NB4 (cell line): Measurements from ENCODE around the gene AP1S3.

Experiments used
- DNase-seq: peaks from one replicate; pipeline ENCODE4 v3.0.0; 2010; ENCODE audit warnings: low read depth
- H3K4me3 ChIP-seq: one replicate; pipeline ENCODE4 v1.5.1; 2011; ENCODE audit warnings: mild to moderate bottlenecking, low read depth, low read length, moderate library complexity
- MYC ChIP-seq: IDR thresholded peaks from 2 replicates; pipeline ENCODE4 v1.6.1; 2011; ENCODE audit warnings: low read depth, low read length
- POLR2A ChIP-seq: IDR thresholded peaks from 2 replicates; pipeline ENCODE4 v1.6.1; 2011; ENCODE audit warnings: mild to moderate bottlenecking; ENCODE audit not compliant: insufficient read length; ENCODE audit errors: extremely low read depth
- TF ChIP-seq, protein P1 (sequence below): IDR thresholded peaks from one replicate; pipeline ENCODE4 v1.5.1; 2012; ENCODE audit warnings: low read depth, low read length
- TF ChIP-seq, protein P2 (sequence below): IDR thresholded peaks from 2 replicates; pipeline ENCODE4 v1.6.1; 2011; ENCODE audit warnings: low read depth, low read length

AP1S3 gene

DNA sequence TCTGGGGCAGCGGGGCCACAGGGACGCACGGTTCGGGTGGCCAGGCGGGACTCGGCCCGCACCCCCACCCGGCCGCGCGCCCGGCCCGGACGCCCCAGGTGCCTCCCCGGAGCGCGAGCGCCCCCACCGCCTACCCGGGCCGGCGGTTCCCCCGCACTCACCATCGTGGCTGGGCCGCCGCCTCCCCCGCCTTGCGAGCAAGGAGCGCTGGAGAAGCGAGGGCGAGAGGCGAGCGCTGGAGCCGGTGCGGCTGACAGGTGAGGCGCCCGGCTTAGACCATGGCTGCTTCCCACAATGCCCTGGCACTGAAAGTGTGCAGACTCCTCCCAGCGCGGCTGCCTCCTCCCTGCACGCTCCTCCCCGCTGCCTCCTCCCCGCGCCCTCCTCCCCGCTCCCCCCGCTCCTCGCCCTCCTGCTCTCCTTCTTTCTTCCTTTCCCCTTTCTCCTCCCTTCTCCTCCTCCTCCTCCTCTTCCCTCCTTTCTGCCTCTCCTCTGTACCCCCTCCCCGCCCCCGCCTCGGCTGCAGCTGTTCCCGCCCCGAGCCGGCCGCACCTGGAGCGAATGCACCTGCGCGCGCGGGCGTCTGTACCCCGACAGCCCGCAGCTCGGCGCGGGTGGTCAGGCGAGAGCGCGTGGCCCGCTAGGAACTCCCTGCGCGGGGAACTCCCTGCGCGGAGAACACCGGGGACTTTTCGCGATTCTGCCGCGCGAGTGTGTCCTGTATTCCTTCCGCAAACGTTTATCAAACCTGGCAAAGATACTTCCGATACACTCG is at the start of gene AP1S3:
Gene AP1S3, minus strand, starts transcription at position 296 of the 775 bp plus-strand sequence. Its CDS starts 132 bp downstream, at position 164.
- TF ChIP-seq MYC (no peak), POLR2A (no peak)
- TF ChIP-seq, protein P1, sequence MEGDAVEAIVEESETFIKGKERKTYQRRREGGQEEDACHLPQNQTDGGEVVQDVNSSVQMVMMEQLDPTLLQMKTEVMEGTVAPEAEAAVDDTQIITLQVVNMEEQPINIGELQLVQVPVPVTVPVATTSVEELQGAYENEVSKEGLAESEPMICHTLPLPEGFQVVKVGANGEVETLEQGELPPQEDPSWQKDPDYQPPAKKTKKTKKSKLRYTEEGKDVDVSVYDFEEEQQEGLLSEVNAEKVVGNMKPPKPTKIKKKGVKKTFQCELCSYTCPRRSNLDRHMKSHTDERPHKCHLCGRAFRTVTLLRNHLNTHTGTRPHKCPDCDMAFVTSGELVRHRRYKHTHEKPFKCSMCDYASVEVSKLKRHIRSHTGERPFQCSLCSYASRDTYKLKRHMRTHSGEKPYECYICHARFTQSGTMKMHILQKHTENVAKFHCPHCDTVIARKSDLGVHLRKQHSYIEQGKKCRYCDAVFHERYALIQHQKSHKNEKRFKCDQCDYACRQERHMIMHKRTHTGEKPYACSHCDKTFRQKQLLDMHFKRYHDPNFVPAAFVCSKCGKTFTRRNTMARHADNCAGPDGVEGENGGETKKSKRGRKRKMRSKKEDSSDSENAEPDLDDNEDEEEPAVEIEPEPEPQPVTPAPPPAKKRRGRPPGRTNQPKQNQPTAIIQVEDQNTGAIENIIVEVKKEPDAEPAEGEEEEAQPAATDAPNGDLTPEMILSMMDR = no peak
- TF ChIP-seq, protein P2, sequence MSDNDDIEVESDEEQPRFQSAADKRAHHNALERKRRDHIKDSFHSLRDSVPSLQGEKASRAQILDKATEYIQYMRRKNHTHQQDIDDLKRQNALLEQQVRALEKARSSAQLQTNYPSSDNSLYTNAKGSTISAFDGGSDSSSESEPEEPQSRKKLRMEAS = no peak
- peak within 1 kb of the TSS; percentile 11 for H3K4me3 ChIP-seq
- DNase-seq = peak; percentile 38

DNA sequence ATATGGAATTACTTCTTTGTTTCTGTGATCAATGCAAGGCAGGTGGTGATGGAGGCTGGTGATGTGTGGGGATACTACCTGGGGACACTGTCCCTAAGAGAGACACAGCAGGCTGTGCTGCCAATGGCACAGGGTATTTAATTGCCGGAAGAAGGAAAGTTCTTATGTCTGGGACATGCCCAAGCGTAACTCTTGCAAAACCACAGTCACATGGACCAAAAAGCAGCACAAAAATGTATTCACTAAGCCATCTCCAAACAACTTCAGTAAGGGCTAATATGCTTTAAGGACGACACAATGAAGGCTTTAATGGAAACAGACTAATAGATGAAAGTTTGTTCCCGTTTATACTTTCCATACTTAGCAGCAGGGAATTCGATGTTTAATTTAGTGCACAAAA is 49.7 kb upstream of the AP1S3 start:
- DNase-seq = no peak
- H3K4me3 ChIP-seq = no peak overlapping the region
- TF ChIP-seq MYC (no peak), POLR2A (no peak)
- TF ChIP-seq, protein P2 = no peak
- TF ChIP-seq, protein P1 = no peak

DNA sequence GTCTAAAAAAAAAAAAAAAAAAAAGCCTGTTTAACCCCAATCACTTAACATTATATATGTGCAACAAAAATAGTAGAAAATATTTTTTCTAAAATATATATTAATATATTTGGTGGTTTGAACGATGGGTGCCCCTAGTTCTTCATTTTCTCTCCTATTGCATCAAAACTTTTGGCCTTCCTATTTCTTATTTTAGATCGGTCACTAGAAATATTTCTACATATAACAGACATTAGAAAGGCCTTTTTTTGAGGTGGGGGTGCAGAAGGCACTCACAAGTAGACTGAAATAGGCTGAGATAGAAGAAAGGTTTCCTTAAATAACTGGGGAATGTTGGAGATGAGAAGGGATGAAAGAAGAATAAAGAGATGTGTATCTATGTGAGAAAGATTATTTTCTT is 49.3 kb upstream of the AP1S3 start:
- no peak for DNase-seq
- no peak overlapping the region for H3K4me3 ChIP-seq
- TF ChIP-seq, protein P1 = no peak
- TF ChIP-seq, protein P2 = no peak
- no peak for TF ChIP-seq MYC
- TF ChIP-seq POLR2A = no peak

DNA sequence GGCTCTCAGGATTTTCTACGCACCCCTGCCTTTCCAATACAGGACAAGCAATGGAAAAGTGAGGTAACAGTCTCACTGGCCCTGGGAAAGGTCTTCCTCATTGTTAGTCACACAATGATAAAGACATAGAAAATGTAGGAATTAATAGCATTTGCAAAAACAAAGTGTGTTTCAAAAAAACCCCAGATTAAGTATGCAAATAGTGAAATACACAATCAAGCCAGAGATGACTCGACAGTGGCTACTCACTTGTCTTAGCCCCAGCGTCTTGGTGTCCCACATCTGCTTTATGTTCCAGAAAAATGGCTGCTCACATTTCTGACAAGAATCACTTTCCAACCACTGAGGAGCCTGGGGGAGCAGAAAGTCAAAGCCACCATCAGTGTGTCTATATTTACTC is 47.0 kb upstream of the AP1S3 start:
- TF ChIP-seq MYC (no peak), POLR2A (no peak)
- TF ChIP-seq, protein P2 = no peak
- TF ChIP-seq, protein P1 = no peak

DNA sequence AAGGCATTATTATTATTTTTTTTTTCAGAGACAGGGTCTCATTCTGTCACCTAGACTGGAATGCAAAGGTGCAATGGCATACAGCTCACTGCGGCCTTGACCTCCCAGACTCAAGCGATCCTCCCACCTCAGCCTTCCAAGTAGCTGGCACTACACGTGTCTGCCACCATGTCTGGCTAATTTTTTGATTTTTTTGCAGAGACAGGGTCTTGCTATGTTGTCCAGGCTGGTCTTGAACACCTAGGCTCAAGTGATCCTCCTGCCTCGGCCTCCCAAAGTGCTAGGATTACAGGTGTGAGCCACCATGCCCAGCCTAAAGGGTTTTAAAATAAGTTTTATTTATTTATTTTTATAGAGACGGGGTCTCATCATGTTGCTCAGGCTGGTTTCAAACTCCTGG is 45.3 kb upstream of the AP1S3 start:
- DNase-seq = no peak
- TF ChIP-seq MYC (no peak), POLR2A (no peak)
- TF ChIP-seq, protein P1 = no peak
- TF ChIP-seq, protein P2 = no peak
- H3K4me3 ChIP-seq = no peak overlapping the region

More for the DNA sequence above, 47.0 kb upstream of the AP1S3 start:
- DNase-seq = no peak
- no peak overlapping the region for H3K4me3 ChIP-seq

DNA sequence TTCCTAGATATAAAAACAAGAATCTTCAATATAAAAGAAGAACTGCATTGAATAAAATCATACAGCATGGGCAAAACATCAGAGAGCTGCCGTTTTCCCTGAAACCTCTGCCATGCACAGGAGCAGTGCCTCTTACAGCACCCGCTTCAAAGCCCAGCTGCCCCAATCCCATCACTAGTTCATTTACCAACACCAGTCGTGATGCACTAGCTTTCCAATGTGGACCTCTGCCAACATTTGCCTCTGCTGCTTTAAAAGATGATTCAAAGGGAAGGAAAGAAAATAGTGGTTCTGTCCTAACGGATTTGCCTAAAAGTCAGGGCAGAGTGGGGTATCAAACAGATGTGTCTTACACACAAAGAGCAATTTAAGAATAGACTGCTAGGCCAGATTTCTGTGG is 43.4 kb upstream of the AP1S3 start:
- no peak for TF ChIP-seq POLR2A
- TF ChIP-seq, protein P2 = no peak
- no peak for DNase-seq
- no peak overlapping the region for H3K4me3 ChIP-seq
